ENCODE results near the gene RBFOX1. TPM values are rescaled to one million over a fixed set of nuclear protein-coding genes. Genes with fewer than 3 reads are reported as not detected.

RBFOX1 gene
- total RNA-seq, 1 experiment from 2014 or later: not detected

DNA sequence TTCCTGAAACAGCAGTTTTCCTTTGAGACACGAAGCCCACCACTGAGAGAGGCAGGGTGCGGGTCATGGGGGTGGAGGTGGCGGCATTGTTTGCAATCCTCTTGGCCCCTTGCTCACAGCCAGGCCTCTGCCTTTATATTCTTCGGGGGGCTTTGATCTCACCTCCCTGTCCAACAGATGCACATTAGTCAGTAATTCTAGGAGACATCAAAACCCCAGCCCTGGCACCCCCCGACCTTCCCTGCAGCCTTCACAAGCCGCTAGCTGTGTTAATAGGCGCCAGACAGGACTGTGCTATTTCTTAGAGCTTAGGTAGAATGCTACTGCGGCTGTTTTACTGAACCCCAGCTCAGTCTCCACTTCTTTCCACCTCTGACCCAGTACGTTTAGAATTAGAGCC, 212.6 kb downstream of the RBFOX1 start:
- TF ChIP-seq EZH2 (IDR thresholded peaks at IDR 0.05; ENCODE audit: low read length, unreplicated experiment) (no peak), EZH2phosphoT487 (IDR thresholded peaks at IDR 0.05; ENCODE audit: borderline replicate concordance, low read length) (no peak)
- TF ChIP-seq, protein P1, sequence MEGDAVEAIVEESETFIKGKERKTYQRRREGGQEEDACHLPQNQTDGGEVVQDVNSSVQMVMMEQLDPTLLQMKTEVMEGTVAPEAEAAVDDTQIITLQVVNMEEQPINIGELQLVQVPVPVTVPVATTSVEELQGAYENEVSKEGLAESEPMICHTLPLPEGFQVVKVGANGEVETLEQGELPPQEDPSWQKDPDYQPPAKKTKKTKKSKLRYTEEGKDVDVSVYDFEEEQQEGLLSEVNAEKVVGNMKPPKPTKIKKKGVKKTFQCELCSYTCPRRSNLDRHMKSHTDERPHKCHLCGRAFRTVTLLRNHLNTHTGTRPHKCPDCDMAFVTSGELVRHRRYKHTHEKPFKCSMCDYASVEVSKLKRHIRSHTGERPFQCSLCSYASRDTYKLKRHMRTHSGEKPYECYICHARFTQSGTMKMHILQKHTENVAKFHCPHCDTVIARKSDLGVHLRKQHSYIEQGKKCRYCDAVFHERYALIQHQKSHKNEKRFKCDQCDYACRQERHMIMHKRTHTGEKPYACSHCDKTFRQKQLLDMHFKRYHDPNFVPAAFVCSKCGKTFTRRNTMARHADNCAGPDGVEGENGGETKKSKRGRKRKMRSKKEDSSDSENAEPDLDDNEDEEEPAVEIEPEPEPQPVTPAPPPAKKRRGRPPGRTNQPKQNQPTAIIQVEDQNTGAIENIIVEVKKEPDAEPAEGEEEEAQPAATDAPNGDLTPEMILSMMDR (conservative IDR thresholded peaks at IDR 0.05; ENCODE audit: low read depth, low read length): no peak
- no peaks in the 10 kb centered on the region for H3K27me3 ChIP-seq (ENCODE audit: low read length)
- H3K9me3 ChIP-seq (ENCODE audit: low read length): no peaks in the 10 kb centered on the region
- no peaks in the 10 kb centered on the region for H3K4me1 ChIP-seq (ENCODE audit: insufficient read depth, low read length)
- no peak overlapping the region for H3K27ac ChIP-seq (ENCODE audit: low read length)
- no peaks in the 10 kb centered on the region for H4K20me1 ChIP-seq (ENCODE audit: low read length)
- no peaks in the 10 kb centered on the region for H3K9me2 ChIP-seq (replicated peaks; ENCODE audit: low read length)
- intact Hi-C loops (cut with micrococcal nuclease): no loop called here
- BruUV-seq (replicated peaks): no TSS peak
- H3K9ac ChIP-seq (ENCODE audit: low read length): no peak overlapping the region
- DNase-seq (no peak), ATAC-seq (no peak)
- H3K4me2 ChIP-seq (ENCODE audit: low read length): no peak overlapping the region
- ChIA-PET CTCF (no interaction called here), POLR2A (ENCODE audit: unreplicated experiment) (no interaction called here)
- H3F3A ChIP-seq (ENCODE audit: low read length, unreplicated experiment): no peaks in the 10 kb centered on the region
- no peaks in the 10 kb centered on the region for H3K79me2 ChIP-seq (ENCODE audit: low read length)
- no peak overlapping the region for H3K4me3 ChIP-seq (ENCODE audit: low read length)
- no peaks in the 10 kb centered on the region for H3K36me3 ChIP-seq (ENCODE audit: low read depth, low read length)
- H2AFZ ChIP-seq (ENCODE audit: low read length): no peak overlapping the region

DNA sequence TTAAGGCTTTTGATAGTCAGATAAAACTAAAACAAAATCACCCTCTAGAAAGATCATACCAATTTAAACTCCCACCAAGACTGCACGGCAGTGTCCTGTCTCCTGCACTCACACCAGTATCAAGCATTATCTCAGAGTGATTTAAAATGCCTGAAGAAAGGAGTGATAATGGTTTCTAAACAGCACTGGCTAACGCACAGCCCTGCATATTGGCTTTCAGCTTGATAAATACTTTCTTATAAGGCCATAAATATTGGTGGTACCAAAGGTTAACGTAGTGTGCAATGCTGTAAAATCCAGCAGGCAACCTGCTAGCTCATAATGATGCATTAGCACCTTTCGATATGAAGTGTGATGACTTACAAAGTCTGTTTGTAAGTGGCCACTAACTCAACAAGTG, 214.3 kb downstream of the RBFOX1 start:
- BruUV-seq (replicated peaks): no TSS peak
- no peak for ATAC-seq

DNA sequence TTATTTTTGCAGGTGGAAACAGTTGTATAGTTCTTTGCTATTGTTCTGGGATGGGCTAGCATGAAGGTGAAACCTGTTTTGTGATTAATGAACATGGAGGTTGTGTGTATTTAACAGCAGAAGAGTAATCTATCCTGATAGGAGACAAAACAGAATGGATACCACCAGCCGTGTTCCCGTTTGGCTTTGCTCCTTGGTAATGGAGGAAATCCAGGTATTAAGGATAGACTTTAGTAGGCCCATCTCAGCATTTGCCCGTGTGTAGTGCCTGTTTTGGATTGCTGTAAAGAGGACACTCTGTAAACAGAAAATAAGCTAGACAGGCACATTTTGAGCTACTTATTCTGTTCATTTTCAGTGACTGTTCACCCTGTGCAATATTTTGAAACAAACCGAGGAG, 215.1 kb downstream of the RBFOX1 start:
- Histone ChIP-seq H3K36me3 (ENCODE audit: low read depth, low read length) (no peaks in the 10 kb centered on the region), H3K4me1 (ENCODE audit: insufficient read depth, low read length) (no peaks in the 10 kb centered on the region), H3K9me3 (ENCODE audit: low read length) (no peaks in the 10 kb centered on the region), H3K4me3 (ENCODE audit: low read length) (no peak overlapping the region), H3K27ac (ENCODE audit: low read length) (no peak overlapping the region), H2AFZ (ENCODE audit: low read length) (no peak overlapping the region), H3K4me2 (ENCODE audit: low read length) (no peak overlapping the region), H3K9ac (ENCODE audit: low read length) (no peak overlapping the region), H3K27me3 (ENCODE audit: low read length) (no peaks in the 10 kb centered on the region), H3K79me2 (ENCODE audit: low read length) (no peaks in the 10 kb centered on the region), H3K9me2 (replicated peaks; ENCODE audit: low read length) (no peaks in the 10 kb centered on the region), H3F3A (ENCODE audit: low read length, unreplicated experiment) (no peaks in the 10 kb centered on the region), H4K20me1 (ENCODE audit: low read length) (no peaks in the 10 kb centered on the region)
- no peak for ATAC-seq
- TF ChIP-seq EZH2phosphoT487 (IDR thresholded peaks at IDR 0.05; ENCODE audit: borderline replicate concordance, low read length) (no peak), EZH2 (IDR thresholded peaks at IDR 0.05; ENCODE audit: low read length, unreplicated experiment) (no peak)
- TF ChIP-seq, protein P1 (conservative IDR thresholded peaks at IDR 0.05; ENCODE audit: low read depth, low read length): no peak
- BruUV-seq (replicated peaks): no TSS peak
- CTCF ChIA-PET: no interaction called here
- intact Hi-C loops (cut with micrococcal nuclease): no loop called here
- POLR2A ChIA-PET (ENCODE audit: unreplicated experiment): no interaction called here
- no peak for DNase-seq

More for the DNA sequence above, 214.3 kb downstream of the RBFOX1 start:
- TF ChIP-seq EZH2phosphoT487 (IDR thresholded peaks at IDR 0.05; ENCODE audit: borderline replicate concordance, low read length): no peak
- TF ChIP-seq, protein P1 (conservative IDR thresholded peaks at IDR 0.05; ENCODE audit: low read depth, low read length): no peak
- no peak for TF ChIP-seq EZH2 (IDR thresholded peaks at IDR 0.05; ENCODE audit: low read length, unreplicated experiment)
- no peak for DNase-seq
- Histone ChIP-seq H3K4me3 (ENCODE audit: low read length) (no peak overlapping the region), H3K79me2 (ENCODE audit: low read length) (no peaks in the 10 kb centered on the region), H2AFZ (ENCODE audit: low read length) (no peak overlapping the region), H3K4me2 (ENCODE audit: low read length) (no peak overlapping the region), H3K9me2 (replicated peaks; ENCODE audit: low read length) (no peaks in the 10 kb centered on the region), H3K9me3 (ENCODE audit: low read length) (no peaks in the 10 kb centered on the region), H3F3A (ENCODE audit: low read length, unreplicated experiment) (no peaks in the 10 kb centered on the region), H3K27me3 (ENCODE audit: low read length) (no peaks in the 10 kb centered on the region), H3K4me1 (ENCODE audit: insufficient read depth, low read length) (no peaks in the 10 kb centered on the region), H3K27ac (ENCODE audit: low read length) (no peak overlapping the region), H3K36me3 (ENCODE audit: low read depth, low read length) (no peaks in the 10 kb centered on the region), H3K9ac (ENCODE audit: low read length) (no peak overlapping the region), H4K20me1 (ENCODE audit: low read length) (no peaks in the 10 kb centered on the region)
- ChIA-PET CTCF (no interaction called here), POLR2A (ENCODE audit: unreplicated experiment) (no interaction called here)
- intact Hi-C loops (cut with micrococcal nuclease): no loop called here

Measured in PC-3 (cell line).